Bronchial epithelial cell (primary cell): ENCODE results near the gene SKI. TPM values are rescaled to one million over a fixed set of nuclear protein-coding genes. Genes with fewer than 3 reads are reported as not detected.

Experiments used
- DNase-seq: peaks from one replicate; pipeline ENCODE4 v3.0.0-alpha.2; 2010; ENCODE audit warnings: low read depth
- FAIRE-seq: peaks from 2 replicates; lab custom pipeline; 2011; peaks lifted over from hg19 to GRCh38; lab: Jason Lieb, UNC
- H3K27me3 ChIP-seq: 2 replicates; pipeline ENCODE4 v1.5.1; 2011; ENCODE audit warnings: low read length; ENCODE audit not compliant: control insufficient read depth, insufficient read depth
- H3K36me3 ChIP-seq: 2 replicates; pipeline ENCODE4 v1.5.1; 2011; ENCODE audit warnings: low read length; ENCODE audit not compliant: control insufficient read depth, insufficient read depth
- H3K4me3 ChIP-seq: 2 replicates; pipeline ENCODE4 v1.5.1; 2011; ENCODE audit warnings: mild to moderate bottlenecking, low read depth, low read length, control low read depth
- CTCF ChIP-seq: IDR thresholded peaks from 2 replicates; pipeline ENCODE4 v1.5.1; 2011; ENCODE audit warnings: mild to moderate bottlenecking, moderate library complexity, low read length, control low read depth, inconsistent platforms; ENCODE audit not compliant: insufficient read depth, severe bottlenecking
- total RNA-seq: library from RNA; depleted of rRNA; stranded (reverse); fragments of >200 nt; gene quantifications from 2 replicates; pipeline ENCODE4 v1.2.1, GENCODE V29; 2014

SKI gene
- total RNA-seq, 1 donor from 2014 or later: 8.4 TPM

DNA sequence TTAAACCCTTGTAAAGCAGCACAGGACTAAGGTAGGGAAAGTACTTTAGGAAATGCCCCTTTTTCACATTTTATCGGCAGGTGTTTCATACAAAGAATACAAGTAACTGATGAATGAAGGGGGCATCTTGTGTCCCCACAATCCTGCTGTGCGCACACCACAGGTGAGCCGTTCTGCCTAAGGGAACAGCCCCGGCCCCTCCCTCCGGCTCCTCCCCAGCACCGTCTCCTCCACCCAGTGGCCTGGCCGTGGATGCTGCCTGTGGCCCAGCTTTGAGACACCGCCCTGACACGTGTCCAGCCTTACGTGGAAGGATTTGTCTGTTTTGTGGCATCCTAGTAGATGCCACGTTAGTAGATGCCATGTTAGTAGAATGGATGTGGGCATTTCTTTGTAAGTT is 46.4 kb upstream of the SKI start:
- FAIRE-seq: no peak
- H3K36me3 ChIP-seq: peaks cover 11% of the 10 kb centered on the region

DNA sequence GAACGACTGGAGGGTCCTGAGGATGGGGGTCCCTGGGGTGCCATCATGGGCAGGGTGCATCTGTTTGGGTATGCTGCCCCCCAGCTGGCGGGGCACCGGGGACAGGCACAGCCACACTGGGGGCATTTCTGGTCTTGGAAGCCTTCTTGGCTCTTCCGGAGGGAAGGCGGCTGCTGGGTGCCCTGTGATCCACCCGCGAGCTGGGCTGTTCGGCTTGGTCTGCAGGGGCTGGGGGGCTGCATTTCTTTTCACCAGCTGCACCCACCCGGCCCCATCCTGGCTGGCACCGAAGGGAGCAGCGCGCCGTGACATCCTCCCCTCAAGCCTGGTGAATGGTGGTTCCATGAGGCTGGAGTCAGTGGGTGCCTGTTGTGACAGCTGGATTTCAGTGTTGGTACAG is 45.7 kb upstream of the SKI start:
- Histone ChIP-seq H3K4me3 (no peak overlapping the region), H3K27me3 (no peaks in the 10 kb centered on the region), H3K36me3 (peaks cover 11% of the 10 kb centered on the region)
- no peak for TF ChIP-seq CTCF
- DNase-seq (no peak), FAIRE-seq (no peak)

More for the DNA sequence above, 46.4 kb upstream of the SKI start:
- Histone ChIP-seq H3K27me3 (no peaks in the 10 kb centered on the region), H3K4me3 (no peak overlapping the region)
- TF ChIP-seq CTCF: no peak
- no peak for DNase-seq

- no peak for TF ChIP-seq CTCF
- DNase-seq (no peak), FAIRE-seq (no peak)
- no peaks in the 10 kb centered on the region for H3K27me3 ChIP-seq
- peaks cover 7% of the 10 kb centered on the region for H3K36me3 ChIP-seq
- no peak overlapping the region for H3K4me3 ChIP-seq
Measured at GRCh38 chr1:2183937-2184334, 44.2 kb upstream of the SKI start.

DNA sequence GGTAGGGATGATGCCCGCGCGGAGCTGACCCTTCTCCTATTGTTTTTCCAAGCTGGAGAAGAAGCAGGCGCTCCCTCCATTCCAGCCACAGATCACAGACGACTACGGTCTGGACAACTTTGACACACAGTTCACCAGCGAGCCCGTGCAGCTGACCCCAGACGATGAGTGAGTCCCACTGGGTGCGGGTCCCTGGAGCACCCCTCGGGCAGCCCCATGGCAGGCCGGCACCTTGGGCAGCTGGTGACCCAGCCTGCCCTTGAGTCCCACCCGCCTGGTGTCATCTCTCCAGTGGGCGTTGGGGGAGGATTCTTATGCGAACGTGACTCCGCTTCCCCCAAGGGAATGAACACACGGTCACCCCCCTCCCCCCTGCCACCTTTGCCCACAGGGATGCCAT is 43.6 kb upstream of the SKI start:
- DNase-seq (no peak), FAIRE-seq (no peak)
- H3K36me3 ChIP-seq: peaks cover 5% of the 10 kb centered on the region
- no peak overlapping the region for H3K4me3 ChIP-seq
- no peaks in the 10 kb centered on the region for H3K27me3 ChIP-seq
- TF ChIP-seq CTCF: no peak

DNA sequence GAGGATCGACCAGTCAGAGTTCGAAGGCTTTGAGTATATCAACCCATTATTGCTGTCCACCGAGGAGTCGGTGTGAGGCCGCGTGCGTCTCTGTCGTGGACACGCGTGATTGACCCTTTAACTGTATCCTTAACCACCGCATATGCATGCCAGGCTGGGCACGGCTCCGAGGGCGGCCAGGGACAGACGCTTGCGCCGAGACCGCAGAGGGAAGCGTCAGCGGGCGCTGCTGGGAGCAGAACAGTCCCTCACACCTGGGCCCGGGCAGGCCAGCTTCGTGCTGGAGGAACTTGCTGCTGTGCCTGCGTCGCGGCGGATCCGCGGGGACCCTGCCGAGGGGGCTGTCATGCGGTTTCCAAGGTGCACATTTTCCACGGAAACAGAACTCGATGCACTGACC is 43.2 kb upstream of the SKI start:
- no peak overlapping the region for H3K4me3 ChIP-seq
- no peak for TF ChIP-seq CTCF
- no peak for FAIRE-seq

GRCh38 chr1:2185880-2186855 is 42.0 kb upstream of the SKI start:
- no peaks in the 10 kb centered on the region for H3K27me3 ChIP-seq
- no peak for TF ChIP-seq CTCF
- FAIRE-seq (no peak), DNase-seq (no peak)
- no peak overlapping the region for H3K4me3 ChIP-seq
- peaks cover 1% of the 10 kb centered on the region for H3K36me3 ChIP-seq

More for the DNA sequence above, 43.2 kb upstream of the SKI start:
- Histone ChIP-seq H3K27me3 (no peaks in the 10 kb centered on the region), H3K36me3 (peaks cover 5% of the 10 kb centered on the region)
- DNase-seq: no peak
